Activated T-helper 2 cell treated with anti-CD3 and anti-CD28 coated beads, Interferon-gamma antibody, Interleukin-2, Interleukin-4, amounts not matched to agents 10 μg/mL and 5 μg/mL and 100 μg/mL, durations not matched to agents 14 hours and 24 hours and 36 hours (primary cell): Measurements from ENCODE around the gene C1orf35. TPM values are rescaled to one million over a fixed set of nuclear protein-coding genes. Genes with fewer than 3 reads are reported as not detected.

Experiments used
- DNase-seq: peaks from one replicate; pipeline ENCODE4 v3.0.0; 2021; ENCODE audit warnings: low spot score
- H3K27ac Mint-ChIP-seq: one replicate; pipeline ENCODE4 v1.8.0; 2021; ENCODE audit warnings: mixed read lengths
- H3K27me3 Mint-ChIP-seq: one replicate; pipeline ENCODE4 v1.8.0; 2021; ENCODE audit warnings: low read depth, mixed read lengths
- H3K36me3 Mint-ChIP-seq: one replicate; pipeline ENCODE4 v1.8.0; 2021; ENCODE audit warnings: low read depth, mixed read lengths
- H3K4me1 Mint-ChIP-seq: one replicate; pipeline ENCODE4 v1.8.0; 2021; ENCODE audit warnings: low read depth, mixed read lengths
- H3K4me3 Mint-ChIP-seq: one replicate; pipeline ENCODE4 v1.8.0; 2021; ENCODE audit warnings: low read depth, mild to moderate bottlenecking, moderate library complexity, mixed read lengths
- H3K9me3 Mint-ChIP-seq: one replicate; pipeline ENCODE4 v1.8.0; 2021; ENCODE audit warnings: mixed read lengths
- intact Hi-C: fragments of 100-400 bp; cut with micrococcal nuclease; formaldehyde crosslinking; loops from one replicate; pipeline ENCODE4 v1.15.1; 2023
- total RNA-seq: library from RNA; stranded (reverse); gene quantifications from 2 replicates; pipeline ENCODE4 v1.2.3, GENCODE V29; 2022

C1orf35 gene
- total RNA-seq, 1 donor from 2014 or later, result 24.5 TPM

DNA sequence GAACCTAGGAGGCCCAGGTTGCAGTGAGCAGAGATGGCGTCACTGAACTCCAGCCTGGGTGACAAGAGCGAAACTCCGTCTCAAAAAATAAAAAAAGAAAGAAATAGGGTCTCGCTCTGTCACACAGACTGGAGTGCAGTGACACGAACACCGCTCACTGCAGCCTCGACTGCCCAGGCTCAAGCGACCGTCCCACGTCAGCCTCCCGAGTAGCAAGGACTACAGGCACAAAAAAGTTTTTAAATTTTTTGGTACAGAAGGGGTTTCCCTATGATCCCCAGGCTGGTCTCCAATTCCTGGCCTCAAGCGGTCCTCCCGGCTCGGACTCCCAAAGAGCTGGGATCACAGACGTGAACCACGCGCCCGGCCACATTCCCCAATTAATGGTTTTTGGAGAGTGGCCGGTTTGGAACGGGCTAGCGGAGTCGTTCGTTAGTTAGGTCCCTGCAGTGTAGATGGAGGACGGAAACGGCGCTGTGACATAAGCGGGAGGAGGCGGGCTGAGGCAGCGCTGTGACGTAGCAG lies 36.3 kb upstream of the C1orf35 start:
- H3K4me1 Mint-ChIP-seq, result peaks cover 17% of the 10 kb centered on the region

DNA sequence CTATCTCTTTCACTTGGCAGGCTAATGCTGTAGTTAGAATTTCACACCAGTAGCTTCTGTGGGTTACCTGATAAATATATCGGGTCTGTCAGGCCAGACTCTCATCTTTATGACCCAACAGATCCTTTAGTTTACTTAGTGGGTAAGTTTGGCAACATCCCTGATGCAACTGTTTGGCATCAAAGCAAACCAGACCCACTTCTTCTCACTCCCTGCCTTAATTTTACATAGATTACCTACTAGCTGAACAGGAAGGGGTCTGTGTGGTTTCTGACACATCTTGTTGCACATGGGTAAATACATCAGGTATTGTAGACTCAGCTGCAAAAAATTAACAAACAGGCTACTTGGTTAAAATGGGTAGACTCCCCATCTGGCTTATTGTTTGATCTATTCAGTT lies 33.8 kb upstream of the C1orf35 start:
- Mint-ChIP-seq H3K27ac (no peak overlapping the region), H3K4me1 (peaks cover 4% of the 10 kb centered on the region), H3K4me3 (no peak overlapping the region), H3K9me3 (no peaks in the 10 kb centered on the region), H3K36me3 (peaks cover 4% of the 10 kb centered on the region), H3K27me3 (peaks cover 33% of the 10 kb centered on the region)
- intact Hi-C loops, result no loop called here
- DNase-seq, result no peak

More for the DNA sequence above, 36.3 kb upstream of the C1orf35 start:
- intact Hi-C loops, result loop anchor here (1.0 kb wide), 1 partner anchor 57 kb away; the partner anchor contains the start of gene ARF1
- H3K4me3 Mint-ChIP-seq, result peak overlapping the region; percentile 96
- H3K36me3 Mint-ChIP-seq, result peaks cover 26% of the 10 kb centered on the region
- H3K27me3 Mint-ChIP-seq, result peaks cover 27% of the 10 kb centered on the region
- H3K27ac Mint-ChIP-seq, result peak overlapping the region; percentile 96
- no peaks in the 10 kb centered on the region for H3K9me3 Mint-ChIP-seq
- DNase-seq, result no peak

DNA sequence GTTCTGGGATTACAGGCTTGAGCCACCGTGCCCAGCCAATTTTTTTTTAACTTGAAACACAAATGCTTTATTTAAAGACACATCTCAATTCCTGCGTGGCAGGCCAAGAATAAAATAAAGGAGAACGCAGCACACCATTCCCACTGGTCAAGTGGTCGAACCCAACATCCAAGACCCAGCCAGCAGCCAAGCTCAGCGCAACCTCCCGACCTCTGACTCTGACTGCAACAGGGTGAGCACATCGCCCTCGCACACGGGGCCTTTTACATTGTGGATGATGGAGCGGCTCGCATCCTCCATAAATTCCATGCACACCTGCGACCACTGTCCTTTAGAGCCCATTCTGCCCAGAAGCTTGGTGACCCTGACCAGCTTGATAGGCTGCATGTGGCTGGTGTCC lies 31.5 kb upstream of the C1orf35 start:
- DNase-seq, result no peak
- H3K27me3 Mint-ChIP-seq, result peaks cover 33% of the 10 kb centered on the region
- intact Hi-C loops, result no loop called here
- no peaks in the 10 kb centered on the region for H3K9me3 Mint-ChIP-seq
- H3K4me1 Mint-ChIP-seq, result peaks cover 8% of the 10 kb centered on the region
- H3K27ac Mint-ChIP-seq, result no peak overlapping the region
- H3K4me3 Mint-ChIP-seq, result no peak overlapping the region
- no peaks in the 10 kb centered on the region for H3K36me3 Mint-ChIP-seq

DNA sequence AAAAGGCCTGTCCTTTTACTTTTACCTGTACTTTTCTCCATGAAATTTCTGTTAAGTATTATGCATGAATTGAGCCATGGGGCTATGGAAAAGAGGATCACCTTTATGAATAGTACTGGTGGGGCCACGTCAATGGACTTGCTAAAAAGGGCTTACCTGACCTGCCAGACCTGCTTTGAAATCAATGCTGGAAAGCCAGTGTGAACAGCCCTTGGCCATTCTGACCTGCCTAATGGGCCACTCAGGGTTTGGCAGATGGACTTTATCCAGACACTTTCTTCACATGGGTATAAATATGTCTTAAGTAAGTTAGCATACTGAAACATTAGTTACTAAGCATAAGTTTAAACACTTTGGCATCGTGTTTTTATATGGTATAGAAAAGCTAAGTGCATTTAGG lies 28.6 kb upstream of the C1orf35 start:
- Mint-ChIP-seq H3K36me3 (no peaks in the 10 kb centered on the region), H3K27me3 (peaks cover 34% of the 10 kb centered on the region), H3K9me3 (no peaks in the 10 kb centered on the region), H3K4me1 (peaks cover 4% of the 10 kb centered on the region), H3K27ac (no peak overlapping the region), H3K4me3 (no peak overlapping the region)
- intact Hi-C loops, result loop anchor here (2.0 kb wide), 2 partner anchors 133 to 383 kb away; no protein-coding TSS in a partner anchor
- no peak for DNase-seq

DNA sequence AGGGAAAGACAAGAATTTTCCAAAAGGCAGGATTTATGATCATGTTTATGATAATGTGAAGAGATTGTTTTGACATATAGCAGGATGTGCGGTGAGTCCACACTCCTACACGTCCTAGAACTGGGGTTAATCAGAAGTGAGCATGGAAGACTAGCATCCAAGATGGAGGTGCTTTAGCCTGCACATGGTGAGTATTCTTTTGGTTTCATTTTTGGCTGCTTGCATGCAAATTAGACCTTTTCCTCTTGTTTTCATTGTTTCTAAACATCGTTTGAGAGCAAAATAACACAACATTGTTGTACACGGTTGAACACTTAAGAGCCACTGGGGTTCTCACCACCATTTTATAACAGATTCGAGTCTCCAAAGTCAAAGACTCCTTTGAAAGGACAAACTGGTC lies 22.1 kb upstream of the C1orf35 start:
- H3K27ac Mint-ChIP-seq, result no peak overlapping the region
- intact Hi-C loops, result no loop called here
- H3K36me3 Mint-ChIP-seq, result no peaks in the 10 kb centered on the region
- H3K9me3 Mint-ChIP-seq, result no peaks in the 10 kb centered on the region
- DNase-seq, result no peak
- no peak overlapping the region for H3K4me3 Mint-ChIP-seq
- peaks cover 11% of the 10 kb centered on the region for H3K27me3 Mint-ChIP-seq
- peaks cover 6% of the 10 kb centered on the region for H3K4me1 Mint-ChIP-seq

DNA sequence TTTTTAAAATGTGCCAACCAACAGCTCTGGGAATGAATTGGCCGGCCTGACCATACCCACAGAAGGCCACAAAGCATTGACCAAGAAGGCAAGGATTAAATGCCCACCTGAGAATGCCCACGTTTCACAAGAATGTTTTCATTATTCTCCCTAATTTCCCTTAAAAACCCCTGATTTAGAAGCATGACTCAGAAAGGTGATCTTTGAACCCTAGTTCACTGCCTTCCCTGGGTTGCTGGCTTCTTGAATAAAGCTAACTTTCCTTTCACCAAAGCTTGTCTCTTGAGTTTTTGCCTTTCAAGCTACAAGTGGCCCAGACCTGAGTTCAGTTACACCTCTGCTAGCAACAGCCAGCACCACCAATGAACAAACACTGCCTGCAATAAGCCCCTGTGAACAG lies 20.4 kb upstream of the C1orf35 start:
- H3K27ac Mint-ChIP-seq, result no peak overlapping the region
- intact Hi-C loops, result no loop called here
- peaks cover 6% of the 10 kb centered on the region for H3K4me1 Mint-ChIP-seq
- DNase-seq, result no peak
- H3K9me3 Mint-ChIP-seq, result peaks cover 13% of the 10 kb centered on the region
- peaks cover 11% of the 10 kb centered on the region for H3K27me3 Mint-ChIP-seq
- H3K36me3 Mint-ChIP-seq, result no peaks in the 10 kb centered on the region
- H3K4me3 Mint-ChIP-seq, result no peak overlapping the region

DNA sequence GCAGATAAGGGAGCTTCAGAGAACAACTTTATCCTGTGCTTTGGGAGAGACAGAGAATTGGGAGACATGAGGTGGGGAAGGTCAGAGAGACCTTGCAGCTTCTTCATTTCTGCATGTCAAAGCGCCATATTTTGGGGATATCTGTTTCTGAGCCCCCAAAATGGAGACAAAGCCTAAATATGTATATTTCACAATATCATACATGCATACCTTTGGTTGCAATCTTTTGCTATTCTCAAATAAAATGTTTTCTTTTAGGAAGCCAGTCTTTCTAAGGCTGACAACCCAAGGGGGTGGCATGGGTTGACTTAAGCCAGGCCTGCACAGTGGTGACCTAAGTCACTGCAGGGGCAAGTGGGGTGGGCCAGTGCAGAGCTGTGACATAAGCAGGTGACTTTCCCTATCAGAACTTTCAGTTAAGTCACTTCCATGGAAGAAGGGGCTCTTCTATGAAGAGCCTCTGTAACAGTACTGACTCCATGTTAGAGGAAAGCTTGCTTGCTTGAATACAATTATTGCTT lies 19.9 kb upstream of the C1orf35 start:
- H3K4me1 Mint-ChIP-seq, result peaks cover 6% of the 10 kb centered on the region
- H3K27ac Mint-ChIP-seq, result no peak overlapping the region
- peaks cover 16% of the 10 kb centered on the region for H3K9me3 Mint-ChIP-seq
- no peak overlapping the region for H3K4me3 Mint-ChIP-seq
- no peak for DNase-seq
- intact Hi-C loops, result no loop called here
- peaks cover 3% of the 10 kb centered on the region for H3K36me3 Mint-ChIP-seq
- peaks cover 6% of the 10 kb centered on the region for H3K27me3 Mint-ChIP-seq

DNA sequence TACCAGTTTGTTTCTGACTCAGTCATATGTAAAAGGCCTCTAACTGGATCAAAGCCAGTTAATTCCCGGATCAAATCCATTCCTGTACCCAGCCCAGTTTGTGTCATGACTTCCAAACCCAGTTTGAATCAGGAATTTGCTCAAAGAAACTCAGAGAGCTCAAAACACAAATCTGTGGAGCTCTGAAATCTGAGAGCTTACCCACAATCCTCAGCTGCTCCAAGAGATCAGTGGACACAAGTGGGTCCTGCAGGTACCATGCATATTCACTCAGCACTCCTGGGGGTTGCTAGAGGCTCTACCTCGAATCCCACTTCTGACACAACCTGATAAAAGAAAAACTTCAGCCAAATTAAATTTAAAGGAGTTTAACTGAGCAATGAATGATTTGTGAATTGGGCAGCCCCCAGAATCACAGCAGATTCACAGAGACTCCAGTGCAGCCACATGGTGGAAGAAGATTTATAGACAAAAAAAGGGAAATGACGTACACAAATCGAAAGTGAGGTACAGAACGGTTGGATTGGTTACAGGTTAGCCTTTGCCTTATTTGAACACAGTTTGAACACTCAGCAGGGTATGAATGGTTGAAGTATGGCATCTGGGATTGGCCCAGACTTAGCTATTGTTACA lies 17.8 kb upstream of the C1orf35 start:
- Mint-ChIP-seq H3K36me3 (peaks cover 4% of the 10 kb centered on the region), H3K27me3 (peaks cover 1% of the 10 kb centered on the region), H3K27ac (no peak overlapping the region), H3K4me1 (peaks cover 6% of the 10 kb centered on the region), H3K4me3 (no peak overlapping the region), H3K9me3 (peaks cover 27% of the 10 kb centered on the region)
- intact Hi-C loops, result no loop called here
- DNase-seq, result no peak

DNA sequence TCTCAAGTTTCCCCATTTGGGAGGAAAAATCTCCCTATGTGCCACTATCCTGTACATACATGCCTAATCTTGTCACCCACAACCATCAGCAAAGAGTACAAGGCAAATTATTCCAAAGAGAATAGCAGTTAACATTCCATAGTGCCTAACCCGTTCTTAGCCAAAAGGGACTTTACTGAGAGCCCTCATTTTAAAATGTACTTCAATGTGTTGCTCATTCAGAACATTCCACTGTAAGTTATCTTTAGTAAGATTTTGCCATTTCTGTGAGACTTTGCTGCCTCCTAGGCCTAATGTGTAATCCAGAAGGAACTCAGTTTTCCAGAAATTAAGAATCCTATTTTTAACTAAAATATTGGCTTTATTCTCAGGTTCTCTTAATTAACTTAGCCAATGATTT lies 17.2 kb upstream of the C1orf35 start:
- peaks cover 27% of the 10 kb centered on the region for H3K9me3 Mint-ChIP-seq
- intact Hi-C loops, result no loop called here
- H3K4me1 Mint-ChIP-seq, result peaks cover 5% of the 10 kb centered on the region
- DNase-seq, result no peak
- H3K27ac Mint-ChIP-seq, result no peak overlapping the region
- peaks cover 4% of the 10 kb centered on the region for H3K36me3 Mint-ChIP-seq
- H3K27me3 Mint-ChIP-seq, result peaks cover 1% of the 10 kb centered on the region
- H3K4me3 Mint-ChIP-seq, result no peak overlapping the region

DNA sequence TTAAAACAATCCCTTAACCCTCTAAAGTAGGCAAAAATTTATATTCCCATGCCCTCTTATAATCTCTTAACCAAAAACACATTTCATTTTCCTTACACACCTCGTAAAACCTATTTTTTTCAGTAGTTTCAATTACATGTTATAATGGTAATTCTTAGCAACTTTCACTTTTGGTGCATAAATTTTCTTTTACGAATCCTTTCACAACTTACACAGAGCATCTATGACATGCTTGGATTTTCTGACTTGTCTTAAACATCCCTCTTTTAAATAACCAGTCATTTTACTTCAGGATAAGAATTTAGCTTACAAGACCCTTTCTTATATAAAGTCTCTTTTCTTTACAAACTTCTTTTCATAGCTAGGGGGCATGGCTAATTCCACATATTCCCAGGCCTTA lies 14.9 kb upstream of the C1orf35 start:
- Mint-ChIP-seq H3K27me3 (no peaks in the 10 kb centered on the region), H3K36me3 (peaks cover 4% of the 10 kb centered on the region), H3K27ac (no peak overlapping the region), H3K4me1 (peaks cover 2% of the 10 kb centered on the region), H3K9me3 (peaks cover 27% of the 10 kb centered on the region), H3K4me3 (no peak overlapping the region)
- intact Hi-C loops, result no loop called here
- no peak for DNase-seq

DNA sequence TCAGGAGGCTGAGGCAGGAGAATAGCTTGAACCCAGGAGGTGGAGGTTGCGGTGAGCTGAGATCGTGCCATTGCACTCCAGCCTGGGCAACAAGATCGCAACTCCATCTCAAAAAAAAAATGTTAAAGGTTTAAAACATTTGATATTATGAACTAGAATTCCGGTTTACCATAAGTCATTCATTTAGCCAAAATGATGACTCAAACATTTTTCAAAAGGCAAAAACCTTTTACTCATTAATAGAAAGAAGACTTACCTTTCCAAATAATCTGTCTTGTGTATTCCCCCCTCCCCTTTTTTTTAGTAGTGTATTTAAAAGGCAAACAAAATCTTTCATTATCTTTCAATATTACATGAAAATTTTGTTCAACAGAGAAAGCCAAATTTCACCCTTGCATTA lies 14.2 kb upstream of the C1orf35 start:
- H3K27me3 Mint-ChIP-seq, result no peaks in the 10 kb centered on the region
- intact Hi-C loops, result no loop called here
- peaks cover 2% of the 10 kb centered on the region for H3K4me1 Mint-ChIP-seq
- H3K36me3 Mint-ChIP-seq, result peaks cover 4% of the 10 kb centered on the region
- H3K9me3 Mint-ChIP-seq, result peaks cover 27% of the 10 kb centered on the region
- H3K4me3 Mint-ChIP-seq, result no peak overlapping the region
- no peak overlapping the region for H3K27ac Mint-ChIP-seq
- DNase-seq, result no peak

DNA sequence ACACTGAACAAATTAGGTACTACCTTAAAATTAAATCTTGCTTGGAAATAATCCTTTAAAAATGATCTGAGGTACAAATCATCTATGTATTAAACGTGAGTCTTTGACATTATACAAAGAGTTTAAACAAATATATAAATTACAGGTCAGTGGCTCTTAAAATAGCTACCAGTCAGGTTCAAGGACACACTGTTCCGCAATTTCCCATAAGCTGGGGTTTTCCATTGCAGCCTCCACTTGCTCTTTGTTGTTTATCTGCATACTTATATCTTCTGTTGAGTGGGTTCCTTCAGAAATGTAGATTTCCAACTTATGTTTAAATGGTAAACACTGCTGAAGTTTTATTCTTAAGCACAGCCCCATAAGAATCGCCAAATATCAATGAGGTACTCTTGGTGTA lies 11.7 kb upstream of the C1orf35 start:
- no peak overlapping the region for H3K4me3 Mint-ChIP-seq
- H3K27ac Mint-ChIP-seq, result no peak overlapping the region
- peaks cover 5% of the 10 kb centered on the region for H3K4me1 Mint-ChIP-seq
- no peaks in the 10 kb centered on the region for H3K27me3 Mint-ChIP-seq
- H3K36me3 Mint-ChIP-seq, result peaks cover 4% of the 10 kb centered on the region
- H3K9me3 Mint-ChIP-seq, result peaks cover 23% of the 10 kb centered on the region
- intact Hi-C loops, result no loop called here
- no peak for DNase-seq

DNA sequence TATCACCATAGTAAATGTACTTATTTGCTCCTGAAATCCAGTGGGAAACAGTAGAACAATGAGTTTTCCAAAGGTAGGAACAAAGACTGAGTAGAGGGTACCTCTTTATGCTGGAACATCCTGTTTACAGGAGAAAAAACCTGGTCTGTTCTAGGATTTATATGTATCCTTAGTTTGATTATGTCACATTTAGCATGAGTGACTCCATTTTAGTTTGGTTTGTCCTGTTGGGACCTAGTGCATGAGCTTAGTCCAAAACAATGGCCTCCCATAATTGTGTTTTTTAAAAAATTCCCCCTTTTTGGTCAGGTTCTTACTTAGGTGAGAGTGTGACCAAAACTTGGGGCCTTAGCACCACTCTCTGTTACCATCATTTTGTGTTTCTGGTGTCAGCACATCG lies 9.5 kb upstream of the C1orf35 start:
- H3K36me3 Mint-ChIP-seq, result no peaks in the 10 kb centered on the region
- no peak for DNase-seq
- no peaks in the 10 kb centered on the region for H3K27me3 Mint-ChIP-seq
- no peak overlapping the region for H3K4me3 Mint-ChIP-seq
- H3K27ac Mint-ChIP-seq, result no peak overlapping the region
- peaks cover 13% of the 10 kb centered on the region for H3K4me1 Mint-ChIP-seq
- intact Hi-C loops, result no loop called here
- H3K9me3 Mint-ChIP-seq, result peaks cover 7% of the 10 kb centered on the region
